HepG2 (cell line): Measurements from ENCODE around the gene STMN1. TPM values are rescaled to one million over a fixed set of nuclear protein-coding genes. Genes with fewer than 3 reads are reported as not detected.

ENCODE experiments used
- AHR ChIP-seq: IDR thresholded peaks from 2 replicates; pipeline ENCODE4 v1.6.1; 2018; ENCODE audit warnings: missing genetic modification reagents, missing compliant biosample characterization
- ASH2L ChIP-seq: fragments of 300-600, 200-600 bp; sonication (generic); IDR thresholded peaks from 2 replicates; pipeline ENCODE4 v1.7.0; 2017; ENCODE audit warnings: low read depth, mild to moderate bottlenecking, moderate library complexity, mixed read lengths, low read length; ENCODE audit not compliant: insufficient read length
- ATAD3A ChIP-seq: sonication (generic); formaldehyde crosslinking; IDR thresholded peaks from 2 replicates; pipeline ENCODE4 v1.4.0; 2020; ENCODE audit warnings: missing genetic modification reagents
- DR1 ChIP-seq: sonication (generic); formaldehyde crosslinking; IDR thresholded peaks from 2 replicates; pipeline ENCODE4 v1.8.0; 2021; ENCODE audit warnings: mild to moderate bottlenecking, missing genetic modification reagents, inconsistent platforms
- MTF1 ChIP-seq: sonication (generic); formaldehyde crosslinking; IDR thresholded peaks from 2 replicates; pipeline ENCODE4 v1.5.0; 2020; ENCODE audit warnings: missing genetic modification reagents
- NFAT5 ChIP-seq: sonication (generic); formaldehyde crosslinking; IDR thresholded peaks from 2 replicates; pipeline ENCODE4 v1.4.0; 2020; ENCODE audit warnings: missing genetic modification reagents
- POGZ ChIP-seq: sonication (generic); formaldehyde crosslinking; IDR thresholded peaks from 2 replicates; pipeline ENCODE4 v1.4.0; 2020; ENCODE audit warnings: mild to moderate bottlenecking, missing genetic modification reagents
- PRPF4 ChIP-seq: fragments of 200-400 bp; formaldehyde crosslinking; IDR thresholded peaks from 2 replicates; pipeline ENCODE4 v1.6.1; 2016; ENCODE audit warnings: low read length, low read depth; ENCODE audit not compliant: poor library complexity, severe bottlenecking
- TBL1XR1 ChIP-seq: fragments of 150-350 bp; IDR thresholded peaks from 2 replicates; pipeline ENCODE4 v1.6.1; 2014; ENCODE audit warnings: borderline replicate concordance, low read length; ENCODE audit not compliant: partially characterized antibody
- THAP7 ChIP-seq: sonication (generic); formaldehyde crosslinking; IDR thresholded peaks from 2 replicates; pipeline ENCODE4 v1.8.1; 2023; ENCODE audit warnings: mild to moderate bottlenecking, missing genetic modification reagents
- THRA ChIP-seq: sonication (generic); formaldehyde crosslinking; IDR thresholded peaks from 2 replicates; pipeline ENCODE4 v1.4.0; 2020; ENCODE audit warnings: missing genetic modification reagents, borderline replicate concordance
- TOPORS ChIP-seq: sonication (generic); formaldehyde crosslinking; IDR thresholded peaks from 2 replicates; pipeline ENCODE4 v1.8.0; 2023; ENCODE audit warnings: mild to moderate bottlenecking, missing genetic modification reagents
- ZBTB3 ChIP-seq: sonication (generic); formaldehyde crosslinking; IDR thresholded peaks from 2 replicates; pipeline ENCODE4 v1.4.0; 2020; ENCODE audit warnings: low read depth, mild to moderate bottlenecking, moderate library complexity, missing genetic modification reagents, borderline replicate concordance
- ZNF205 ChIP-seq: IDR thresholded peaks from 2 replicates; pipeline ENCODE4 v1.6.1; 2018; ENCODE audit warnings: missing biosample characterization, missing genetic modification reagents
- ZNF224 ChIP-seq: sonication (generic); formaldehyde crosslinking; IDR thresholded peaks from 2 replicates; pipeline ENCODE4 v1.5.0; 2020; ENCODE audit warnings: mild to moderate bottlenecking, missing genetic modification reagents
- ZNF34 ChIP-seq: sonication (generic); formaldehyde crosslinking; IDR thresholded peaks from 2 replicates; pipeline ENCODE4 v1.4.0; 2020; ENCODE audit warnings: mild to moderate bottlenecking, missing genetic modification reagents, borderline replicate concordance
- ZNF513 ChIP-seq: sonication (generic); formaldehyde crosslinking; conservative IDR thresholded peaks from 2 replicates; pipeline ENCODE4 v1.5.0; 2020; ENCODE audit warnings: missing genetic modification reagents
- ZNF605 ChIP-seq: sonication (generic); formaldehyde crosslinking; IDR thresholded peaks from 2 replicates; pipeline ENCODE4 v1.8.0; 2022; ENCODE audit warnings: mild to moderate bottlenecking, missing genetic modification reagents
- ZNF773 ChIP-seq: sonication (generic); formaldehyde crosslinking; IDR thresholded peaks from 2 replicates; pipeline ENCODE4 v1.4.0; 2020; ENCODE audit warnings: missing genetic modification reagents, borderline replicate concordance
- ZSCAN20 ChIP-seq: sonication (generic); formaldehyde crosslinking; IDR thresholded peaks from 2 replicates; pipeline ENCODE4 v1.4.0; 2020; ENCODE audit warnings: missing genetic modification reagents, mild to moderate bottlenecking, borderline replicate concordance
- ZSCAN22 ChIP-seq: sonication (generic); formaldehyde crosslinking; IDR thresholded peaks from 2 replicates; pipeline ENCODE4 v1.4.0; 2020; ENCODE audit warnings: mild to moderate bottlenecking, missing genetic modification reagents
- polyA plus RNA-seq, 8 experiments: library from polyadenylated mRNA; depleted of rRNA in 3 of 8; stranded (reverse) in 7 of 8; unstranded in 1 of 8; fragments of >200 nt; fragmentation: Illumina TruSeq in 4 of 8; extraction: Trizol in 4 of 8; gene quantifications; 2 replicates each; pipeline versions ENCODE4 v1.2.1 to v1.2.3, GENCODE V29; 2011 to 2016; ENCODE audit warnings: low read depth in 4 of 8, missing spikeins in 1 of 8, mixed read lengths in 1 of 8; ENCODE audit not compliant: insufficient read depth in 1 of 8
- total RNA-seq, 5 experiments: library from RNA; depleted of rRNA; stranded (reverse); fragments of >200 nt; fragmentation: Illumina TruSeq; extraction: Trizol; gene quantifications; 2 replicates each; pipeline ENCODE4 v1.2.3, GENCODE V29; 2016; ENCODE audit warnings: low read depth in 1 of 5

STMN1 gene
- total and polyA plus RNA-seq, 2 of the 13 experiments (the other 11 are each of a cell fraction or from before 2014, with no cell fraction given) = 45.9 to 409 TPM

- peak; percentile 14; the same call in 1 of the 2 replicates for TF ChIP-seq THRA (CRISPR knock-in tag)
- TF ChIP-seq ZNF205 (CRISPR knock-in tag) = 0 out of 2 replicates have a peak, but pooled peaks have one; percentile 14
- TF ChIP-seq DR1 (CRISPR knock-in tag) = no peak
- TF ChIP-seq ZSCAN20 (CRISPR knock-in tag) = no peak
- no peak for TF ChIP-seq ASH2L
- TF ChIP-seq ATAD3A (CRISPR knock-in tag) = no peak
- no peak for TF ChIP-seq ZNF605 (CRISPR knock-in tag)
- TF ChIP-seq NFAT5 (CRISPR knock-in tag) = no peak
- TF ChIP-seq ZNF773 = no peak
- TF ChIP-seq POGZ (CRISPR knock-in tag) = no peak
- no peak for TF ChIP-seq ZSCAN22 (CRISPR knock-in tag)
- TF ChIP-seq ZNF34 (CRISPR knock-in tag) = no peak
- no peak for TF ChIP-seq THAP7 (CRISPR knock-in tag)
- TF ChIP-seq MTF1 (CRISPR knock-in tag) = no peak
- no peak for TF ChIP-seq ZNF513 (CRISPR knock-in tag)
- no peak for TF ChIP-seq TBL1XR1
- no peak for TF ChIP-seq PRPF4
- TF ChIP-seq AHR = no peak
- TF ChIP-seq ZBTB3 (CRISPR knock-in tag) = 0 out of 2 replicates have a peak, but pooled peaks have one; percentile 38
- no peak for TF ChIP-seq ZNF224
- TF ChIP-seq TOPORS (CRISPR knock-in tag) = no peak
These were observed 35.0 kb downstream of the STMN1 start (continued) for GRCh38 chr1:25871086-25871703.
